ENCODE results near the gene MX2.

GRCh38 chr21:41363370-41364270 lies 1.8 kb downstream of the MX2 start:
- TF ChIP-seq CTCF (IDR thresholded peaks at IDR 0.05), result no peak
- no peak for TF ChIP-seq TCF7L2 (IDR thresholded peaks at IDR 0.05; ENCODE audit: low read depth, low read length)
- TF ChIP-seq SIN3A (IDR thresholded peaks at IDR 0.05; ENCODE audit: borderline replicate concordance, insufficient read depth, low read depth, low read length), result no peak
- no peak for TF ChIP-seq POLR2AphosphoS5 (IDR thresholded peaks at IDR 0.05; ENCODE audit: low read depth, low read length)
